Mesothelial cell of epicardium (in vitro differentiated cells): ENCODE results near the gene MOBP. TPM values are rescaled to one million over a fixed set of nuclear protein-coding genes. Genes with fewer than 3 reads are reported as not detected.

ENCODE experiments used
- DNase-seq, 2 experiments: peaks; one replicate each; pipeline ENCODE4 v3.0.0; 2021; ENCODE audit warnings: low spot score in 2 of 2; ENCODE audit not compliant: unreplicated experiment in 2 of 2
- H3K27ac Mint-ChIP-seq: 2 replicates; pipeline ENCODE4 v1.8.0; 2021; ENCODE audit warnings: mixed read lengths
- H3K27me3 Mint-ChIP-seq: 2 replicates; pipeline ENCODE4 v1.8.0; 2021; ENCODE audit warnings: low read depth, mixed read lengths
- H3K36me3 Mint-ChIP-seq: 2 replicates; pipeline ENCODE4 v1.8.0; 2021; ENCODE audit warnings: mixed read lengths
- H3K4me1 Mint-ChIP-seq: 2 replicates; pipeline ENCODE4 v1.8.0; 2021; ENCODE audit warnings: mixed read lengths
- H3K4me3 Mint-ChIP-seq: 2 replicates; pipeline ENCODE4 v1.8.0; 2021; ENCODE audit warnings: mild to moderate bottlenecking, moderate library complexity, mixed read lengths
- H3K9me3 Mint-ChIP-seq: 2 replicates; pipeline ENCODE4 v1.8.0; 2021; ENCODE audit warnings: mixed read lengths
- CTCF ChIP-seq: fragments of 200-600 bp; sonication (generic); IDR thresholded peaks from one replicate; pipeline ENCODE4 v1.5.0; 2021; ENCODE audit warnings: antibody characterized with exemption; ENCODE audit not compliant: unreplicated experiment
- total RNA-seq: library from RNA; stranded (reverse); gene quantifications from 3 replicates; pipeline ENCODE4 v1.2.1, GENCODE V29; 2021

Gene MOBP
- total RNA-seq, 1 donor from 2014 or later: not detected

DNA sequence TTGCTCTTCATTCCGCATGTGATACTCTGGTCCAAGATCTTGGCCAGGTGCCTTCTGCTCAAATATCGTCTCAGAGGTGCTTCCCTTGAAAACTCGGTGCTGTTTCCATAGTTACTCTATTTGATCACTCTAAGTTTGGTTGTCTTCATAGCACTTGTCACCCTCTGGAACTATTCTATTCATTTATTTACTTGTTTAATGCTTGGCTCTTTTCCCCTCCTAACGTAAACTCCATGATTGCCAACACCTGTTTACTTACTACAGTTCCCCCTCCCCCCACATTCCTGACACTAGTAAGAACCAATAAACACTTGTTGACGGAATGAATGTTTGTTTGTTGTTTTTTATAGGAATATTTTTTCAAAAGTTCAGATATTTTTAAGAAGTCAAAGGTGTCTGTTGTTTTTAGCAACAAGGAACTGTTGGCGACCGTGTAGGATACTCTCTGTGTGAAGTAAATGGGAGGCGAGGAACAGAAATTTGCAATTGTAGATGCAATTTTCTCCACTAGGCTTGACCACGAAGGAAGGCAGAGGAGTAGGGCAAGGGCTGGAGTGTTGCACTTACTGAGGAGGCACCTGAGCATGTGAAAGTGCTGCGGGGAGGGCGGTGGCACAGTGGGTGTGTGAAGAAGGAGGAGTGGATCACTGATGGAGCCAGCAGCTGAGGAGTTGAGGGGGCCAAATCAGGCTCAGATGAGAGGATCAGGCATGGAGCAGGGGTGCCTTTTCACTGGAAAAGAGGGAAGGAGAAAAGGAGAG is 48.4 kb downstream of the MOBP start:
- Mint-ChIP-seq H3K4me3 (no peak overlapping the region), H3K9me3 (no peaks in the 10 kb centered on the region), H3K27me3 (peaks cover 29% of the 10 kb centered on the region), H3K4me1 (peaks cover 2% of the 10 kb centered on the region), H3K36me3 (no peaks in the 10 kb centered on the region), H3K27ac (no peak overlapping the region)
- no peak for DNase-seq
- no peak for TF ChIP-seq CTCF

GRCh38 chr3:39519103-39519502 is 51.6 kb downstream of the MOBP start:
- H3K27ac Mint-ChIP-seq: no peak overlapping the region
- no peaks in the 10 kb centered on the region for H3K36me3 Mint-ChIP-seq
- DNase-seq: no peak
- peaks cover 2% of the 10 kb centered on the region for H3K4me1 Mint-ChIP-seq
- TF ChIP-seq CTCF: no peak
- no peak overlapping the region for H3K4me3 Mint-ChIP-seq
- H3K27me3 Mint-ChIP-seq: peaks cover 28% of the 10 kb centered on the region
- H3K9me3 Mint-ChIP-seq: peaks cover 7% of the 10 kb centered on the region

- H3K27ac Mint-ChIP-seq: no peak overlapping the region
- peaks cover 12% of the 10 kb centered on the region for H3K9me3 Mint-ChIP-seq
Measured at GRCh38 chr3:39519554-39520288, 52.2 kb downstream of the MOBP start.

DNA sequence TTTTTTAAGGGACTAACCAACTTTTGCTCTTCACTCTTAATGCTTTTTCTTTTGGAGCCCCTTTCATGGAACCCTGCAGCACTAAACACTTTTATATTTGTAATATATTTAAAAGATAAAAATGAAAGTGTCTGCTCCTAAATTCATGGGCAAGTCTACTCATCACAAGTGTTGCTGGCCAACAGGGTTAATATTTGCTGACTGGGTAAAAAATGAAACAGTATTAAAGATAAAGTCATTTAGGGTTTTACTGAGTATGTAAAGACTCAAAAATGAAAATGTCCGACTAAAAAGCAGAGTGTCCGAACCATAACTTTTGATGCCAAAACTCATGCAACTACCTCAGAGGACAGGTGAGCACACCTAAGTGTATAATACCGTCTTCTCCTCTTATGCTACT is 54.0 kb downstream of the MOBP start:
- peaks cover 2% of the 10 kb centered on the region for H3K4me1 Mint-ChIP-seq
- H3K4me3 Mint-ChIP-seq: no peak overlapping the region
- no peak for DNase-seq
- no peak overlapping the region for H3K27ac Mint-ChIP-seq
- peaks cover 19% of the 10 kb centered on the region for H3K9me3 Mint-ChIP-seq
- peaks cover 24% of the 10 kb centered on the region for H3K27me3 Mint-ChIP-seq
- no peak for TF ChIP-seq CTCF
- no peaks in the 10 kb centered on the region for H3K36me3 Mint-ChIP-seq

More at GRCh38 chr3:39519554-39520288, 52.2 kb downstream of the MOBP start:
- DNase-seq: no peak
- Mint-ChIP-seq H3K4me1 (peaks cover 2% of the 10 kb centered on the region), H3K27me3 (peaks cover 26% of the 10 kb centered on the region), H3K36me3 (no peaks in the 10 kb centered on the region), H3K4me3 (no peak overlapping the region)
- no peak for TF ChIP-seq CTCF

- Mint-ChIP-seq H3K27ac (no peak overlapping the region), H3K27me3 (peaks cover 15% of the 10 kb centered on the region), H3K36me3 (no peaks in the 10 kb centered on the region), H3K4me3 (no peak overlapping the region), H3K9me3 (peaks cover 19% of the 10 kb centered on the region), H3K4me1 (peaks cover 2% of the 10 kb centered on the region)
- TF ChIP-seq CTCF: no peak
- no peak for DNase-seq
Measured at GRCh38 chr3:39524107-39524506, 56.6 kb downstream of the MOBP start.
